HepG2 (cell line): ENCODE data around the gene CDV3. TPM values are rescaled to one million over a fixed set of nuclear protein-coding genes. Genes with fewer than 3 reads are reported as not detected.
"Not testable (repeated sequence)": the region's sequence is repeated elsewhere in the genome, so short reads cannot be mapped to it uniquely, and the experiment has no call there.

ENCODE experiments used
- CBX5 ChIP-seq: sonication (generic); formaldehyde crosslinking; IDR thresholded peaks from 2 replicates; pipeline ENCODE4 v1.4.0; 2020; ENCODE audit warnings: missing genetic modification reagents, borderline replicate concordance
- EP300 ChIP-seq, 3 experiments: sonication (generic) in 1 of 3; formaldehyde crosslinking in 1 of 3; IDR thresholded peaks; 2 replicates each; pipeline versions ENCODE4 v1.5.1 to v1.6.1; 2011 to 2020; ENCODE audit warnings: low read depth in 2 of 3, low read length in 2 of 3, borderline replicate concordance in 1 of 3, improper control_type of control experiment in 1 of 3, mild to moderate bottlenecking in 1 of 3, missing genetic modification reagents in 1 of 3, moderate library complexity in 1 of 3
- FOXA1 ChIP-seq, 2 experiments: fragments of 450-650 bp in 1 of 2; sonication (generic) in 1 of 2; formaldehyde crosslinking in 1 of 2; IDR thresholded peaks; 2 replicates each; pipeline versions ENCODE4 v1.4.0 to v1.6.1; 2016 to 2020; ENCODE audit warnings: missing genetic modification reagents in 1 of 2
- FOXA3 ChIP-seq: IDR thresholded peaks from 2 replicates; pipeline ENCODE4 v1.6.1; 2016; ENCODE audit warnings: missing genetic modification reagents, missing compliant biosample characterization
- FOXK1 ChIP-seq: sonication (generic); formaldehyde crosslinking; IDR thresholded peaks from 2 replicates; pipeline ENCODE4 v1.4.0; 2020; ENCODE audit warnings: low read depth, missing genetic modification reagents, borderline replicate concordance
- MYC ChIP-seq: sonication (generic); formaldehyde crosslinking; IDR thresholded peaks from 2 replicates; pipeline ENCODE4 v1.9.0; 2021; ENCODE audit warnings: missing genetic modification reagents, borderline replicate concordance
- SAP130 ChIP-seq: IDR thresholded peaks from 2 replicates; pipeline ENCODE4 v1.6.1; 2016; ENCODE audit warnings: low read depth
- SOX5 ChIP-seq: IDR thresholded peaks from 2 replicates; pipeline ENCODE4 v1.6.1; 2016; ENCODE audit warnings: borderline replicate concordance
- THAP11 ChIP-seq: IDR thresholded peaks from 2 replicates; pipeline ENCODE4 v1.6.1; 2016; ENCODE audit warnings: missing biosample characterization, missing genetic modification reagents
- ZBTB38 ChIP-seq: sonication (generic); formaldehyde crosslinking; IDR thresholded peaks from 2 replicates; pipeline ENCODE4 v1.5.1; 2020; ENCODE audit warnings: mild to moderate bottlenecking, missing genetic modification reagents
- polyA plus RNA-seq, 8 experiments: library from polyadenylated mRNA; depleted of rRNA in 3 of 8; stranded (reverse) in 7 of 8; unstranded in 1 of 8; fragments of >200 nt; fragmentation: Illumina TruSeq in 4 of 8; extraction: Trizol in 4 of 8; gene quantifications; 2 replicates each; pipeline versions ENCODE4 v1.2.1 to v1.2.3, GENCODE V29; 2011 to 2016; ENCODE audit warnings: low read depth in 4 of 8, missing spikeins in 1 of 8, mixed read lengths in 1 of 8; ENCODE audit not compliant: insufficient read depth in 1 of 8
- total RNA-seq, 5 experiments: library from RNA; depleted of rRNA; stranded (reverse); fragments of >200 nt; fragmentation: Illumina TruSeq; extraction: Trizol; gene quantifications; 2 replicates each; pipeline ENCODE4 v1.2.3, GENCODE V29; 2016; ENCODE audit warnings: low read depth in 1 of 5
- TF ChIP-seq, protein P1 (sequence below): sonication (generic); formaldehyde crosslinking; IDR thresholded peaks from 2 replicates; pipeline ENCODE4 v1.5.0; 2020; ENCODE audit warnings: missing genetic modification reagents, mild to moderate bottlenecking, borderline replicate concordance
- TF ChIP-seq, protein P2 (sequence below): sonication (generic); formaldehyde crosslinking; conservative IDR thresholded peaks from 2 replicates; pipeline ENCODE4 v1.4.0; 2020; ENCODE audit warnings: mild to moderate bottlenecking, missing genetic modification reagents, moderate library complexity

CDV3 gene
- total and polyA plus RNA-seq, 2 of the 13 experiments (the other 11 are each of a cell fraction or from before 2014, with no cell fraction given), result 46.6 to 145 TPM

DNA sequence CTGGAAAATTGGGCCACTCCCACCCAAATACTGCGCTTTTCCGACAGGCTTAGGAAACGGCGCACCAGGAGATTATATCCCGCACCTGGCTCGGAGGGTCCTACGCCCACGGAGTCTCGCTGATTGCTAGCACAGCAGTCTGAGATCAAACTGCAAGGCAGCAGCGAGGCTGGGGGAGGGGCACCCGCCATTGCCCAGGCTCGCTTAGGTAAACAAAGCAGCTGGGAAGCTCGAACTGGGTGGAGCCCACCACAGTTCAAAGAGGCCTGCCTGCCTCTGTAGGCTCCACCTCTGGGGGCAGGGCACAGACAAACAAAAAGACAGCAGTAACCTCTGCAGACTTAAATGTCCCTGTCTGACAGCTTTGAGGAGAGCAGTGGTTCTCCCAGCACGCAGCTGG is 21.9 kb upstream of the CDV3 start (continued):
- peak; percentile 80 for TF ChIP-seq FOXA3 (CRISPR knock-in tag)
- peak; percentile 38; the same call in 1 of the 2 replicates for TF ChIP-seq ZBTB38
- peak; percentile 40; the same call in 1 of the 2 replicates for TF ChIP-seq SAP130 (CRISPR knock-in tag)
- TF ChIP-seq, protein P1, sequence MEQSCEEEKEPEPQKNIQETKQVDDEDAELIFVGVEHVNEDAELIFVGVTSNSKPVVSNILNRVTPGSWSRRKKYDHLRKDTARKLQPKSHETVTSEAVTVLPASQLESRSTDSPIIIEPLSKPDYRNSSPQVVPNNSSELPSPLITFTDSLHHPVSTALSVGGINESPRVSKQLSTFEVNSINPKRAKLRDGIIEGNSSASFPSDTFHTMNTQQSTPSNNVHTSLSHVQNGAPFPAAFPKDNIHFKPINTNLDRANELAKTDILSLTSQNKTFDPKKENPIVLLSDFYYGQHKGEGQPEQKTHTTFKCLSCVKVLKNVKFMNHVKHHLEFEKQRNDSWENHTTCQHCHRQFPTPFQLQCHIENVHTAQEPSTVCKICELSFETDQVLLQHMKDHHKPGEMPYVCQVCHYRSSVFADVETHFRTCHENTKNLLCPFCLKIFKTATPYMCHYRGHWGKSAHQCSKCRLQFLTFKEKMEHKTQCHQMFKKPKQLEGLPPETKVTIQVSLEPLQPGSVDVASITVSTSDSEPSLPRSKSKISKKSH (CRISPR knock-in tag), result 0 out of 2 replicates have a peak, but pooled peaks have one; percentile 30
- peak; percentile 25; the same call in 1 of the 2 replicates for TF ChIP-seq MYC (CRISPR knock-in tag)
- TF ChIP-seq THAP11 (CRISPR knock-in tag), result peak; percentile 23; the same call in 1 of the 2 replicates
- TF ChIP-seq, protein P2, sequence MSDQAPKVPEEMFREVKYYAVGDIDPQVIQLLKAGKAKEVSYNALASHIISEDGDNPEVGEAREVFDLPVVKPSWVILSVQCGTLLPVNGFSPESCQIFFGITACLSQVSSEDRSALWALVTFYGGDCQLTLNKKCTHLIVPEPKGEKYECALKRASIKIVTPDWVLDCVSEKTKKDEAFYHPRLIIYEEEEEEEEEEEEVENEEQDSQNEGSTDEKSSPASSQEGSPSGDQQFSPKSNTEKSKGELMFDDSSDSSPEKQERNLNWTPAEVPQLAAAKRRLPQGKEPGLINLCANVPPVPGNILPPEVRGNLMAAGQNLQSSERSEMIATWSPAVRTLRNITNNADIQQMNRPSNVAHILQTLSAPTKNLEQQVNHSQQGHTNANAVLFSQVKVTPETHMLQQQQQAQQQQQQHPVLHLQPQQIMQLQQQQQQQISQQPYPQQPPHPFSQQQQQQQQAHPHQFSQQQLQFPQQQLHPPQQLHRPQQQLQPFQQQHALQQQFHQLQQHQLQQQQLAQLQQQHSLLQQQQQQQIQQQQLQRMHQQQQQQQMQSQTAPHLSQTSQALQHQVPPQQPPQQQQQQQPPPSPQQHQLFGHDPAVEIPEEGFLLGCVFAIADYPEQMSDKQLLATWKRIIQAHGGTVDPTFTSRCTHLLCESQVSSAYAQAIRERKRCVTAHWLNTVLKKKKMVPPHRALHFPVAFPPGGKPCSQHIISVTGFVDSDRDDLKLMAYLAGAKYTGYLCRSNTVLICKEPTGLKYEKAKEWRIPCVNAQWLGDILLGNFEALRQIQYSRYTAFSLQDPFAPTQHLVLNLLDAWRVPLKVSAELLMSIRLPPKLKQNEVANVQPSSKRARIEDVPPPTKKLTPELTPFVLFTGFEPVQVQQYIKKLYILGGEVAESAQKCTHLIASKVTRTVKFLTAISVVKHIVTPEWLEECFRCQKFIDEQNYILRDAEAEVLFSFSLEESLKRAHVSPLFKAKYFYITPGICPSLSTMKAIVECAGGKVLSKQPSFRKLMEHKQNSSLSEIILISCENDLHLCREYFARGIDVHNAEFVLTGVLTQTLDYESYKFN (CRISPR knock-in tag), result peak; percentile 66
- TF ChIP-seq EP300 (IDR thresholded peaks at IDR 0.05; ENCODE audit: low read depth in 2 of 2, low read length in 2 of 2); FOXA1 (IDR thresholded peaks at IDR 0.05): not testable (repeated sequence)
- TF ChIP-seq EP300 (CRISPR knock-in tag; IDR thresholded peaks at IDR 0.05; ENCODE audit: borderline replicate concordance), result peak; percentile 30; the same call in 1 of the 2 replicates
- TF ChIP-seq FOXK1 (CRISPR knock-in tag), result 0 out of 2 replicates have a peak, but pooled peaks have one; percentile 32
- peak; percentile 88 for TF ChIP-seq FOXA1 (CRISPR knock-in tag; IDR thresholded peaks at IDR 0.05)
- peak; percentile 79; the same call in 1 of the 2 replicates for TF ChIP-seq CBX5 (CRISPR knock-in tag)
- peak; percentile 17; the same call in 1 of the 2 replicates for TF ChIP-seq SOX5 (CRISPR knock-in tag)
